Kidney (tissue), 14 donors: ENCODE measurements around the gene MARK2. TPM values are rescaled to one million over a fixed set of nuclear protein-coding genes. Genes with fewer than 3 reads are reported as not detected.

Experiments used
- DNase-seq, 5 donors: peaks; one replicate each; pipeline ENCODE4 v3.0.0-alpha.2; 2013 to 2020
- FAIRE-seq: peaks from 2 replicates; lab custom pipeline; 2012; peaks lifted over from hg19 to GRCh38; lab: Jason Lieb, UNC
- H3K27ac ChIP-seq, 2 donors: one replicate each; pipeline ENCODE4 v1.7.0; 2013; ENCODE audit warnings: low read depth in 2 of 2, low read length in 2 of 2, inconsistent platforms in 1 of 2
- H3K27me3 ChIP-seq: one replicate; pipeline ENCODE4 v1.7.1; 2013; ENCODE audit warnings: low read length, inconsistent platforms; ENCODE audit not compliant: control insufficient read depth, insufficient read depth
- H3K36me3 ChIP-seq, 3 donors: one replicate each; pipeline versions ENCODE4 v1.7.0 to v1.7.1; 2013; ENCODE audit warnings: low read length in 3 of 3, control low read depth in 1 of 3, inconsistent platforms in 1 of 3; ENCODE audit not compliant: insufficient read depth in 3 of 3, control insufficient read depth in 2 of 3
- H3K4me1 ChIP-seq, 3 donors: one replicate each; pipeline versions ENCODE4 v1.7.0 to v1.7.1; 2013; ENCODE audit warnings: low read length in 3 of 3, inconsistent platforms in 1 of 3, low read depth in 1 of 3; ENCODE audit not compliant: control insufficient read depth in 2 of 3, insufficient read depth in 2 of 3
- H3K4me3 ChIP-seq, 3 donors: one replicate each; pipeline versions ENCODE4 v1.7.0 to v1.8.1; 2013; ENCODE audit warnings: low read length in 3 of 3, control low read depth in 1 of 3, inconsistent platforms in 1 of 3
- H3K9ac ChIP-seq, 3 donors: one replicate each; pipeline versions ENCODE4 v1.7.0 to v1.7.1; 2013; ENCODE audit warnings: low read length in 3 of 3, control low read depth in 1 of 3, inconsistent platforms in 1 of 3
- H3K9me3 ChIP-seq, 3 donors: one replicate each; pipeline versions ENCODE4 v1.7.0 to v1.7.1; 2013; ENCODE audit warnings: low read length in 3 of 3, control low read depth in 1 of 3, inconsistent platforms in 1 of 3; ENCODE audit not compliant: control insufficient read depth in 2 of 3, insufficient read depth in 1 of 3
- intact Hi-C: fragments of 100-400 bp; cut with DNase I; formaldehyde crosslinking; loops from one replicate; pipeline ENCODE4 v1.11.1; 2022
- polyA plus RNA-seq: library from polyadenylated mRNA; stranded (reverse); fragments of 350-450 nt; fragmentation: Illumina TruSeq; extraction: RNeasy Lipid Tissue Mini Kit (QIAGEN cat#74804); gene quantifications from one replicate; pipeline ENCODE4 v1.2.3, GENCODE V29; 2014; ENCODE audit warnings: low read depth, low replicate concordance; ENCODE audit not compliant: insufficient read depth
- total RNA-seq: library from RNA; stranded (reverse); fragmentation: NEBNext Ultra II Directional; extraction: Animal tissue kit (Norgen Biotek cat#: 25700); gene quantifications from one replicate; pipeline ENCODE4 v1.2.1, GENCODE V29; 2021
- TF ChIP-seq, protein P1 (sequence below): IDR thresholded peaks from 3 replicates; pipeline ENCODE4 v1.5.1; 2012; ENCODE audit warnings: mild to moderate bottlenecking, moderate library complexity, borderline replicate concordance; ENCODE audit not compliant: insufficient read depth; ENCODE audit errors: extremely low read depth
- donor health status: control.
- donor health status: control.
- donor health status: control.
- donor health status: control.
- donor health status: control.
- donor health status: DM: yes; HTN: yes; CAD: no.
- donor health status: Normal renal cell carcinoma (clear cell type).

The MARK2 gene
- total and polyA plus RNA-seq, 2 donors from 2014 or later, result 11.7 to 42.6 TPM

DNA sequence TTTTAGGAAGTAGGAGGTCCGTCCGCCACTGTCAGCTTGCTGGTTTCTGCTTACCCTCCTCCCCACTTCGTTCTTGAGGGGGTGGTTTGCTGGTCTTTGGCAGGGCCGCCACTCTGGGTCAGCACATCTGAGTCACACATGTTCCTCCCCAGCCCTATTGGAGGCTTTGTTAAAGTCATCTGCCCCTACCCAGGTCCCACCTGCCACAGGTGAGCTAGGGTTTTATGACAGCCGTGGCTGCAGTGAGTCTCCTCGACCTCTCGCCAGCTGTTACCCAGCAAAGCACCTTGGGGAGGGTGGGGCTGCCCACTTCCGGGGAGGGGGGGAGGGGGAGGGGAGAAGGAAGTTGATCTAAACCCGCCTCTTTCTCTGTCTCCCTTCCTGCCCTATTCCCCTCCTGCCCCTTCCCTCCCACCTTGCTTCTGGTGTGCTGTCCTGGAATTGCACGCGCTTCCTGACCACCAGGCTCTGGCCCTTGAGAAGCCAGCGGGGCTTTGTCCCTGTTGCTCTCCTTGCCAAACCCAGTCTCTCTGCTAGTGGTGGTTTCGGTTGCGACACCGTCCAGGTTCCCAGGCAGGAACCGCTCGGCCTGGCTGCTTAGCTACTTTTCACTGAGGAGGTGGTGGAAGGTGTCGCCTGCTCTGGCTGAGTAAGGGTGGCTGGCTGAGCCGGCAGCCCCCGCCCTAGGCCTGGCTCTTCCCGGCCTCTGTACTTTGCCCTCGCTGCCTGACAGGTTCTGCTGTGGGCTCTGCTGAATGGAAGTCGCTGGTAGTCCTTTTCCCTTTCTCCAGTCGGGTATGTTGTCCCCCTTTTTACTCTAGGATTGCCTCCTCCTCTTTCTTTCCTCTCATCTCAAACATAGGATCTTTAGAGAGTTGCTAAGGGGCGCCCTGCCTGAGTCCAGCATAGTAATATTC is 49.5 kb downstream of the MARK2 start:
- Histone ChIP-seq H3K4me3 (peak overlapping the region; percentile 26 to 68 (median 60)), H3K4me1 (peaks cover 2 to 46% (median 32%) of the 10 kb centered on the region in 3 donors), H3K9me3 (no peaks in the 10 kb centered on the region), H3K27me3 (no peaks in the 10 kb centered on the region), H3K36me3 (no peaks in the 10 kb centered on the region), H3K9ac (peak overlapping the region in 2 of 3 donors; percentile 49 to 73), H3K27ac (peak overlapping the region; percentile 91 to 95)
- DNase-seq, result peak; percentile 61 to 87 (median 70)
- TF ChIP-seq, protein P1, sequence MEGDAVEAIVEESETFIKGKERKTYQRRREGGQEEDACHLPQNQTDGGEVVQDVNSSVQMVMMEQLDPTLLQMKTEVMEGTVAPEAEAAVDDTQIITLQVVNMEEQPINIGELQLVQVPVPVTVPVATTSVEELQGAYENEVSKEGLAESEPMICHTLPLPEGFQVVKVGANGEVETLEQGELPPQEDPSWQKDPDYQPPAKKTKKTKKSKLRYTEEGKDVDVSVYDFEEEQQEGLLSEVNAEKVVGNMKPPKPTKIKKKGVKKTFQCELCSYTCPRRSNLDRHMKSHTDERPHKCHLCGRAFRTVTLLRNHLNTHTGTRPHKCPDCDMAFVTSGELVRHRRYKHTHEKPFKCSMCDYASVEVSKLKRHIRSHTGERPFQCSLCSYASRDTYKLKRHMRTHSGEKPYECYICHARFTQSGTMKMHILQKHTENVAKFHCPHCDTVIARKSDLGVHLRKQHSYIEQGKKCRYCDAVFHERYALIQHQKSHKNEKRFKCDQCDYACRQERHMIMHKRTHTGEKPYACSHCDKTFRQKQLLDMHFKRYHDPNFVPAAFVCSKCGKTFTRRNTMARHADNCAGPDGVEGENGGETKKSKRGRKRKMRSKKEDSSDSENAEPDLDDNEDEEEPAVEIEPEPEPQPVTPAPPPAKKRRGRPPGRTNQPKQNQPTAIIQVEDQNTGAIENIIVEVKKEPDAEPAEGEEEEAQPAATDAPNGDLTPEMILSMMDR, result no peak
- no peak for FAIRE-seq
- intact Hi-C loops, result no loop called here

DNA sequence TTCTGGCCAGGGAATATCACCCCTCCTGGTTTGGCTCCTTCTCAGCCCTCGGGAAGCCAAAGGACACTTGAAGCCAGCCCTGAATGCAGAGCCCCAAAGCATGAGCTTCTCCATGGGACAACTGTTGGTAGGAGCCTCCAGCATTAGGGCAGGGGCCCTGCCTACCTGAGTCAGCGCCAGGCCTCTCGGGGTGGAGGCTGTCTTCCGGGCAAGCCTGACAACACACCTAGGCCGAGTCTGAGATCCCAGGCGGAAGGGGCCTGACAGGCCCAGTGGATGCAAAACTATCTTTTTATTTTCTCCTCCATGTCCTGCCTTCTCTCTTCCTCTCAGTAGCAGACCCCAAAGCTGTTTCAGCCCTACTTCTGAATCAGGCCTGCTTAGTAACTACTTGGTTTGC is 50.4 kb downstream of the MARK2 start:
- FAIRE-seq (no peak), DNase-seq (no peak)
- Histone ChIP-seq H3K9me3 (no peaks in the 10 kb centered on the region), H3K36me3 (no peaks in the 10 kb centered on the region), H3K4me1 (peaks cover 2 to 46% (median 32%) of the 10 kb centered on the region in 3 donors), H3K4me3 (peak overlapping the region in 2 of 3 donors; percentile 60 to 68), H3K27ac (peak overlapping the region; percentile 91 to 95), H3K27me3 (no peaks in the 10 kb centered on the region), H3K9ac (peak overlapping the region in 2 of 3 donors; percentile 16 to 73)
- intact Hi-C loops, result no loop called here
- TF ChIP-seq, protein P1, result no peak

DNA sequence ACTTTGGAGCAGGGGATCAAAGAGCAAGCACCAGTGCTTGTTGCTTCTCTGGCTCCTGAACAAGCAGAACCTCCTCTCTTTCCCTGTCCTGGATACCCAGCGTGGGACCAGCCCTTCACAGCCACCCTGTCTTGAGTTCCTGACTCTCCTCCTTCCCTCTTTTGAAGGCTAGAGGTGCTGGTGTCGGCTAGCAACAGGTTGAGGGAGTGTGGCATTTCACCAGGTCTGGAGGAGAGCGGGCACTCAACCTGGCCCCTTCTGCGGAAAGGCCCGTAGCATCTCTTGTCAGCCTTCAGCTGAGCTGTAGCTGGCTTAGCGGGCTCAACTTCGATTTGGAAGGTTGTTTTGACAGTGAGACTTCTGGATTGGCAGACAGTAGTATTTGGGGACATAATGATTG is 51.5 kb downstream of the MARK2 start:
- TF ChIP-seq, protein P1, result no peak
- H3K9me3 ChIP-seq, result no peaks in the 10 kb centered on the region
- peaks cover 2 to 44% (median 32%) of the 10 kb centered on the region in 3 donors for H3K4me1 ChIP-seq
- H3K27ac ChIP-seq, result no peak overlapping the region
- DNase-seq, result no peak
- intact Hi-C loops, result no loop called here
- no peak overlapping the region for H3K4me3 ChIP-seq
- no peak overlapping the region for H3K9ac ChIP-seq
- FAIRE-seq, result no peak
- H3K27me3 ChIP-seq, result no peaks in the 10 kb centered on the region
- peaks cover 0 to 5% (median 3%) of the 10 kb centered on the region in 3 donors for H3K36me3 ChIP-seq
